ENCODE data around the gene METTL21A. TPM values are rescaled to one million over a fixed set of nuclear protein-coding genes. Genes with fewer than 3 reads are reported as not detected.
"Not testable (repeated sequence)": the region's sequence is repeated elsewhere in the genome, so short reads cannot be mapped to it uniquely, and the experiment has no call there.

METTL21A gene
- total RNA-seq, 2 experiments from 2014 or later: 16.4 to 21.1 TPM

GRCh38 chr2:207639288-207639687 lies 14.1 kb upstream of the METTL21A start:
- CTCF ChIA-PET: interaction anchor here (0.7 kb wide), 1 partner anchor 14 kb away, joined by 3 read pairs; the partner anchor contains the start of gene METTL21A
- H3K36me3 Mint-ChIP-seq; H3K27me3 Mint-ChIP-seq; DNase-seq; H3K4me1 Mint-ChIP-seq; H3K4me3 Mint-ChIP-seq; ATAC-seq; H3K9me3 Mint-ChIP-seq (ENCODE audit: low read depth); H3K27ac Mint-ChIP-seq: not testable (repeated sequence)

- ATAC-seq (no peak), DNase-seq (no peak)
- Mint-ChIP-seq H3K9me3 (ENCODE audit: low read depth) (peaks cover 2% of the 10 kb centered on the region), H3K4me3 (no peak overlapping the region), H3K27me3 (no peaks in the 10 kb centered on the region), H3K36me3 (peaks cover 2% of the 10 kb centered on the region), H3K27ac (no peak overlapping the region), H3K4me1 (peaks cover 3% of the 10 kb centered on the region)
- CTCF ChIA-PET: no interaction called here
These were observed 10.4 kb upstream of the METTL21A start for GRCh38 chr2:207635468-207636200.

DNA sequence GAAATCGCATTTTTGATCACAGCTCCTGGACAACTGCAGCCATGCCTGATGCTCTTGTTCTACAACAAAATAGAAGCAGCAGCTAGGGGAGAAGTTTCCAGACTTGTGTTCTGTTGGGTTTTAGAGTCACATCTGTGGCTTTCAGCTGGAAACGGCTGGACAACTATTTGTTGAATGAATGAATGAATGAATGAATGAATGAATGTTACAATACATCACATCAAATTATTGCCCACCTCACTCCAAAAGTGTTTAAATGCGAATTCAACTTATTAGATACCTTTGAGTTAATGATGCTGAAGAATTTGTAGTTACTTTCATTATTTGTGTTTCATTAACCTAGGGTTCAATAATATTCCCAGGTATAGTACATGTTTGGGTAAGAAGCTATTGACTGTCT lies 8.5 kb upstream of the METTL21A start:
- ATAC-seq: no peak
- Mint-ChIP-seq H3K36me3 (no peaks in the 10 kb centered on the region), H3K4me1 (peaks cover 3% of the 10 kb centered on the region), H3K4me3 (no peak overlapping the region), H3K9me3 (ENCODE audit: low read depth) (no peaks in the 10 kb centered on the region), H3K27me3 (no peaks in the 10 kb centered on the region), H3K27ac (no peak overlapping the region)
- CTCF ChIA-PET: interaction anchor here (0.9 kb wide), 1 partner anchor 339 kb away, joined by 3 read pairs; no protein-coding TSS in a partner anchor
- no peak for DNase-seq

- H3K27me3 Mint-ChIP-seq: no peaks in the 10 kb centered on the region
- H3K4me3 Mint-ChIP-seq: no peak overlapping the region
- peaks cover 3% of the 10 kb centered on the region for H3K4me1 Mint-ChIP-seq
- ATAC-seq (peak; percentile 47), DNase-seq (no peak)
- CTCF ChIA-PET: interaction anchor here (0.9 kb wide), 2 partner anchors 16 to 340 kb away, joined by 3 read pairs; no protein-coding TSS in a partner anchor
- H3K9me3 Mint-ChIP-seq (ENCODE audit: low read depth): no peaks in the 10 kb centered on the region
- no peaks in the 10 kb centered on the region for H3K36me3 Mint-ChIP-seq
- H3K27ac Mint-ChIP-seq: no peak overlapping the region
These were observed 7.6 kb upstream of the METTL21A start for GRCh38 chr2:207632575-207633493.

GRCh38 chr2:207630491-207630890 lies 5.3 kb upstream of the METTL21A start:
- no peaks in the 10 kb centered on the region for H3K9me3 Mint-ChIP-seq (ENCODE audit: low read depth)
- no peak overlapping the region for H3K4me3 Mint-ChIP-seq
- peaks cover 9% of the 10 kb centered on the region for H3K4me1 Mint-ChIP-seq
- H3K27ac Mint-ChIP-seq: no peak overlapping the region
- H3K36me3 Mint-ChIP-seq: no peaks in the 10 kb centered on the region
- no peak for DNase-seq
- no peaks in the 10 kb centered on the region for H3K27me3 Mint-ChIP-seq
- CTCF ChIA-PET: interaction anchor here (0.6 to 1.1 kb wide), 3 partner anchors 205 to 441 kb away, joined by 3 read pairs; no protein-coding TSS in a partner anchor
- no peak for ATAC-seq

- Mint-ChIP-seq H3K4me1 (peaks cover 9% of the 10 kb centered on the region), H3K36me3 (no peaks in the 10 kb centered on the region), H3K27ac (no peak overlapping the region), H3K4me3 (no peak overlapping the region), H3K9me3 (ENCODE audit: low read depth) (no peaks in the 10 kb centered on the region), H3K27me3 (no peaks in the 10 kb centered on the region)
- ATAC-seq: no peak
- DNase-seq: no peak
- CTCF ChIA-PET: no interaction called here
These were observed 4.4 kb upstream of the METTL21A start for GRCh38 chr2:207629553-207629952.

DNA sequence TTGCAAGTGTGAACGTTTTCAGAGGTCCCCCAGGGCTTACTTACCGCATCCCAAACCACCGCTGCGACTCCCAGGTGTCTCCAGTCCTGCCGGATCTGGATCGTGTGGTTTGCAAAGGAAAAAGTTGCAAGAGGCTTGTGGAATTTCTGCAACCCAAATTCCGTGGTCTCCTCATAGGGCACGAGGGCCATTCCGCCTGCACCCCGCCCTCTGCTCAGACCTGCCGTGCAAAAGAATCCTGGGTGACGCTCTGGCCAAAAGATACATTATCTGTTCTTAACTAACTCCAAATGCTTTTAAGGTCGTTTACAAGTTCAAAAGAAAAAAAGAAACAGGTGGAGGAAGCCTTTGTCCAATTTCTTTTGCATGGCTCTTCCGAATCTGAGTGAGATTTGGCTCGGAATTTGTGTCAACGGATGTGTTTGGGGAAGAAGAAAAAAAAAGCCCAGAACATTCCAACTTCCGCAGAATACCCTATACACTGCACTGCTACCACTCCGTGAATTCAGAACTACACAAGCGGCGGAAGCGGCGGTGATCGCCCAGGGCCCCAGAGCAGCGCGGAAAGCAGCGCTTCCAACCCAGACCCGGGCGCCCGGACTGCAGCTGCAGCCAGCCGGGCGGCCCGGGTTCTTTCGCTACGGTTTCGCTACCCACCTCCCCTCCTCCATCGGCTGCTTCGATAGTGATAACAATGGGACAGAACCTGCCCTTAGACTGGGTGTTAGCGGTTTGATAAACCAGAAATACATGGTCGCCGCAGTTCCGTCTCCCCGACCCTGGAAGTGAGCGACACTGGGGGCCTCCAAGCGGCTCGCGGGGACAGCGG lies 795 bp downstream of the METTL21A start:
- H3K36me3 Mint-ChIP-seq: peaks cover 20% of the 10 kb centered on the region
- H3K27me3 Mint-ChIP-seq: no peaks in the 10 kb centered on the region
- ATAC-seq (peak; percentile 37), DNase-seq (peak; percentile 83)
- CTCF ChIA-PET: interaction anchor here (0.6 to 3.2 kb wide), 13 partner anchors 10 to 449 kb away, joined by 3 to 45 read pairs (median 3); partner anchors contain the start of genes CCNYL1 and CREB1
- H3K27ac Mint-ChIP-seq: peak overlapping the region; percentile 94
- peak overlapping the region; percentile 85 for H3K4me3 Mint-ChIP-seq
- H3K9me3 Mint-ChIP-seq (ENCODE audit: low read depth): no peaks in the 10 kb centered on the region
- peaks cover 45% of the 10 kb centered on the region for H3K4me1 Mint-ChIP-seq

DNA sequence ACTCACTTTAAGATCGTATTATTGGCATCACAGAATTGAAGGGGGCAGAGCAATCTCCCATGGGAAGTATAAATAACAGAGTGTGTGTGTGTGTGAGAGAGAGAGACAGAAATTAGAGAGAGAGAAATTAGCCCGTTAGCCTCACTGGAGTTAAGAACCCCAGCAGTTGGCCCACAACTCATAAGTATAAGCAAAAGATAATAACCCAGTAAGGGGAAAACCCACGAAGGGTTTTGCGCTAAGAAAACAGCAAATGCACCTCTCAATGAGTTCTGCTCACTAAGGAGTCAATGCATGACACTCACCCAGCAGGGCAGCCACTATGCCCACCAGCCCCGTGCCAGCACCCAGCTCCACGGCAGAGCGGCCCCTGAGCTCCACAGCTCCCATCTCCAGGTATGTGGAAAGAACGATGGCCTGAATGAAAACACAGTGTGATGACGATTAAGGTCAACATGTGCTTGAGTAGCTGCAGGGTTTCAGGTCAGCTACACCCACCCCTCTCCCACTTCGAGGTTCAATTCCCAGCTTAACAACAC lies 3.6 kb downstream of the METTL21A start:
- peaks cover 37% of the 10 kb centered on the region for H3K36me3 Mint-ChIP-seq
- ATAC-seq: no peak
- no peaks in the 10 kb centered on the region for H3K27me3 Mint-ChIP-seq
- no peaks in the 10 kb centered on the region for H3K9me3 Mint-ChIP-seq (ENCODE audit: low read depth)
- H3K4me1 Mint-ChIP-seq: peaks cover 51% of the 10 kb centered on the region
- CTCF ChIA-PET: interaction anchor here (1.4 kb wide), 1 partner anchor 12 kb away, joined by 4 read pairs; no protein-coding TSS in a partner anchor
- peak overlapping the region; percentile 42 for H3K27ac Mint-ChIP-seq
- no peak overlapping the region for H3K4me3 Mint-ChIP-seq
- DNase-seq: no peak

- CTCF ChIA-PET: interaction anchor here (0.7 to 1.4 kb wide), 4 partner anchors 11 to 421 kb away, joined by 3 to 5 read pairs (median 4); no protein-coding TSS in a partner anchor
- no peak for DNase-seq
- Mint-ChIP-seq H3K4me3 (no peak overlapping the region), H3K4me1 (peaks cover 51% of the 10 kb centered on the region), H3K9me3 (ENCODE audit: low read depth) (no peaks in the 10 kb centered on the region), H3K27ac (peak overlapping the region; percentile 45), H3K27me3 (no peaks in the 10 kb centered on the region), H3K36me3 (peaks cover 44% of the 10 kb centered on the region)
- no peak for ATAC-seq
These were observed 5.4 kb downstream of the METTL21A start for GRCh38 chr2:207619764-207620203.

- CTCF ChIA-PET: interaction anchor here (0.7 kb wide), 1 partner anchor 98 kb away, joined by 3 read pairs; no protein-coding TSS in a partner anchor
- peak overlapping the region; percentile 12 for H3K27ac Mint-ChIP-seq
These were observed 8.1 kb downstream of the METTL21A start for GRCh38 chr2:207617011-207617671.

GRCh38 chr2:207616185-207616584 lies 9.0 kb downstream of the METTL21A start:
- no peak for DNase-seq
- Mint-ChIP-seq H3K4me3 (no peak overlapping the region), H3K9me3 (ENCODE audit: low read depth) (no peaks in the 10 kb centered on the region), H3K27me3 (no peaks in the 10 kb centered on the region), H3K27ac (no peak overlapping the region), H3K4me1 (peaks cover 27% of the 10 kb centered on the region), H3K36me3 (peaks cover 43% of the 10 kb centered on the region)
- ATAC-seq: no peak
- CTCF ChIA-PET: no interaction called here

More at GRCh38 chr2:207617011-207617671, 8.1 kb downstream of the METTL21A start:
- DNase-seq (no peak), ATAC-seq (no peak)
- no peak overlapping the region for H3K4me3 Mint-ChIP-seq
- peaks cover 50% of the 10 kb centered on the region for H3K36me3 Mint-ChIP-seq
- no peaks in the 10 kb centered on the region for H3K27me3 Mint-ChIP-seq
- H3K9me3 Mint-ChIP-seq (ENCODE audit: low read depth): no peaks in the 10 kb centered on the region
- peaks cover 34% of the 10 kb centered on the region for H3K4me1 Mint-ChIP-seq

DNA sequence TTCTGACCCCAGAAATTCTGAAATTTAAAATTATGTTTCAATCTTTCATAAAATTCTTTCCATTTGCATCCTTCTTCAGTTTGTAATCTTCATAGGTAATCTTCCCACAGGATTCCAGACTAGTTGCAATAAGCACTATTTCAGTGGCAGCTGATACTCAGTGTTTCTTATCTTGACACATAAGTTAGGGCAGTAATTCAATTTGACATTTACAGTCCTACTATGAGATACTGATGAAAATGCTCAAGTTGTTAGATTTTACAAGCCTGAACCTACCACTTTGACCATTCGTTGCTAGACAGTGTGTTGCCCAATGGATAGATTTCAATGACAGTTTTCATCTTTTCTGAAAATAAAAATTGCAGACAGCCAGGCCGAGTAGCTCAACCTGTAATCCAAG lies 10.4 kb downstream of the METTL21A start:
- H3K27me3 Mint-ChIP-seq: no peaks in the 10 kb centered on the region
- H3K4me3 Mint-ChIP-seq: no peak overlapping the region
- no peak overlapping the region for H3K27ac Mint-ChIP-seq
- no peak for ATAC-seq
- H3K9me3 Mint-ChIP-seq (ENCODE audit: low read depth): no peaks in the 10 kb centered on the region
- CTCF ChIA-PET: no interaction called here
- H3K4me1 Mint-ChIP-seq: peaks cover 15% of the 10 kb centered on the region
- DNase-seq: no peak
- peaks cover 39% of the 10 kb centered on the region for H3K36me3 Mint-ChIP-seq

Measured in activated CD8-positive, alpha-beta memory T cell treated with anti-CD3 and anti-CD28 coated beads, Interleukin-2, amount 10 ng/mL, durations not matched to agents 7 days and 5 days (primary cell).